Measurements from ENCODE around the gene FAM180A. TPM values are rescaled to one million over a fixed set of nuclear protein-coding genes. Genes with fewer than 3 reads are reported as not detected.
A peak's percentile ranks its signal among the peaks of the same experiment; 100 is the strongest.

Gene FAM180A
- total and polyA plus RNA-seq, 4 donors, result 0.19 to 10.5 (median 5.6) TPM

- Histone ChIP-seq H3K36me3 (ENCODE audit: control insufficient read depth in 4 of 4, insufficient read depth in 3 of 4, low read depth in 1 of 4, low read length in 3 of 4) (no peaks in the 10 kb centered on the region), H3K9me3 (ENCODE audit: control insufficient read depth in 4 of 4, low read length in 3 of 4) (no peaks in the 10 kb centered on the region)
Measured at GRCh38 chr7:135684699-135685098, 63.9 kb downstream of the FAM180A start.

GRCh38 chr7:135684136-135684535 is 64.5 kb downstream of the FAM180A start:
- TF ChIP-seq EGR1 (IDR thresholded peaks at IDR 0.05; ENCODE audit: low read depth in 2 of 2), result no peak
- peak; percentile 42 to 71 for TF ChIP-seq RXRA (IDR thresholded peaks at IDR 0.05)
- WGBS, result 76% methylated on average over 3 of the region's 3 CpGs
- DNase-seq (ENCODE audit: low spot score), result no peak
- Histone ChIP-seq H3K4me1 (ENCODE audit: control insufficient read depth in 4 of 4, insufficient read depth in 4 of 4, low read length in 3 of 4) (peaks cover 0 to 4% (median 1%) of the 10 kb centered on the region in 4 donors), H3K4me3 (ENCODE audit: low read depth in 1 of 3, low read length in 3 of 3) (no peak overlapping the region), H3K27me3 (ENCODE audit: control insufficient read depth in 4 of 4, insufficient read depth in 4 of 4, low read length in 3 of 4) (no peaks in the 10 kb centered on the region), H3K36me3 (ENCODE audit: control insufficient read depth in 4 of 4, insufficient read depth in 3 of 4, low read depth in 1 of 4, low read length in 3 of 4) (no peaks in the 10 kb centered on the region), H3K9me3 (ENCODE audit: control insufficient read depth in 4 of 4, low read length in 3 of 4) (no peaks in the 10 kb centered on the region), H3K9ac (ENCODE audit: low read depth in 1 of 2, low read length in 2 of 2) (no peak overlapping the region), H3K27ac (ENCODE audit: low read depth in 1 of 2, low read length in 2 of 2) (no peak overlapping the region)

More at GRCh38 chr7:135684699-135685098, 63.9 kb downstream of the FAM180A start:
- H3K27me3 ChIP-seq (ENCODE audit: control insufficient read depth in 4 of 4, insufficient read depth in 4 of 4, low read length in 3 of 4), result no peaks in the 10 kb centered on the region
- DNase-seq (ENCODE audit: low spot score), result no peak
- WGBS, result 78% methylated on average over 5 of the region's 5 CpGs
- H3K4me1 ChIP-seq (ENCODE audit: control insufficient read depth in 4 of 4, insufficient read depth in 4 of 4, low read length in 3 of 4), result peaks cover 0 to 4% (median 0%) of the 10 kb centered on the region in 4 donors
- no peak overlapping the region for H3K27ac ChIP-seq (ENCODE audit: low read depth in 1 of 2, low read length in 2 of 2)
- H3K9ac ChIP-seq (ENCODE audit: low read depth in 1 of 2, low read length in 2 of 2), result no peak overlapping the region
- no peak overlapping the region for H3K4me3 ChIP-seq (ENCODE audit: low read depth in 1 of 3, low read length in 3 of 3)
- TF ChIP-seq MAX (IDR thresholded peaks at IDR 0.05), result no peak
- peak; percentile 82 for TF ChIP-seq NR2F2 (IDR thresholded peaks at IDR 0.05)

- Histone ChIP-seq H3K9ac (ENCODE audit: low read depth in 1 of 2, low read length in 2 of 2) (no peak overlapping the region), H3K27ac (ENCODE audit: low read depth in 1 of 2, low read length in 2 of 2) (no peak overlapping the region), H3K36me3 (ENCODE audit: control insufficient read depth in 4 of 4, insufficient read depth in 3 of 4, low read depth in 1 of 4, low read length in 3 of 4) (no peaks in the 10 kb centered on the region), H3K4me1 (ENCODE audit: control insufficient read depth in 4 of 4, insufficient read depth in 4 of 4, low read length in 3 of 4) (peaks cover 0 to 8% (median 6%) of the 10 kb centered on the region in 4 donors), H3K9me3 (ENCODE audit: control insufficient read depth in 4 of 4, low read length in 3 of 4) (no peaks in the 10 kb centered on the region), H3K4me3 (ENCODE audit: low read depth in 1 of 3, low read length in 3 of 3) (no peak overlapping the region), H3K27me3 (ENCODE audit: control insufficient read depth in 4 of 4, insufficient read depth in 4 of 4, low read length in 3 of 4) (no peaks in the 10 kb centered on the region)
- no peak for DNase-seq (ENCODE audit: low spot score)
- no peak for TF ChIP-seq FOXA2 (IDR thresholded peaks at IDR 0.05)
- no peak for TF ChIP-seq GABPA (IDR thresholded peaks at IDR 0.05 in 1 of 2, conservative IDR thresholded peaks at IDR 0.05 in 1 of 2)
- no peak for TF ChIP-seq EGR1 (IDR thresholded peaks at IDR 0.05; ENCODE audit: low read depth in 2 of 2)
- TF ChIP-seq MAX (IDR thresholded peaks at IDR 0.05), result no peak
- TF ChIP-seq ATF3 (IDR thresholded peaks at IDR 0.05), result no peak
- no peak for TF ChIP-seq JUND (IDR thresholded peaks at IDR 0.05)
- TF ChIP-seq NR2F2 (IDR thresholded peaks at IDR 0.05), result no peak
- no peak for TF ChIP-seq SP1 (IDR thresholded peaks at IDR 0.05)
- TF ChIP-seq ZBTB33 (IDR thresholded peaks at IDR 0.05), result no peak
- 95% methylated on average over 3 of the region's 3 CpGs for WGBS
Measured at GRCh38 chr7:135683609-135684008, 65.0 kb downstream of the FAM180A start.

GRCh38 chr7:135682191-135682590 is 66.4 kb downstream of the FAM180A start:
- peaks cover 0 to 16% (median 12%) of the 10 kb centered on the region in 4 donors for H3K4me1 ChIP-seq (ENCODE audit: control insufficient read depth in 4 of 4, insufficient read depth in 4 of 4, low read length in 3 of 4)
- H3K4me3 ChIP-seq (ENCODE audit: low read depth in 1 of 3, low read length in 3 of 3), result no peak overlapping the region
- no peak for TF ChIP-seq RAD21 (IDR thresholded peaks at IDR 0.05)
- no peak for DNase-seq (ENCODE audit: low spot score)
- no peaks in the 10 kb centered on the region for H3K27me3 ChIP-seq (ENCODE audit: control insufficient read depth in 4 of 4, insufficient read depth in 4 of 4, low read length in 3 of 4)
- no peak overlapping the region for H3K27ac ChIP-seq (ENCODE audit: low read depth in 1 of 2, low read length in 2 of 2)
- 98% methylated on average over 3 of the region's 3 CpGs for WGBS
- H3K9ac ChIP-seq (ENCODE audit: low read depth in 1 of 2, low read length in 2 of 2), result no peak overlapping the region
- H3K9me3 ChIP-seq (ENCODE audit: control insufficient read depth in 4 of 4, low read length in 3 of 4), result no peaks in the 10 kb centered on the region
- peaks cover 0 to 6% (median 0%) of the 10 kb centered on the region in 4 donors for H3K36me3 ChIP-seq (ENCODE audit: control insufficient read depth in 4 of 4, insufficient read depth in 3 of 4, low read depth in 1 of 4, low read length in 3 of 4)

Measured in liver (tissue), 9 donors.